ENCODE data around the gene HHATL.
"Not testable (repeated sequence)": the region's sequence is repeated elsewhere in the genome, so short reads cannot be mapped to it uniquely, and the experiment has no call there.

HHATL gene

DNA sequence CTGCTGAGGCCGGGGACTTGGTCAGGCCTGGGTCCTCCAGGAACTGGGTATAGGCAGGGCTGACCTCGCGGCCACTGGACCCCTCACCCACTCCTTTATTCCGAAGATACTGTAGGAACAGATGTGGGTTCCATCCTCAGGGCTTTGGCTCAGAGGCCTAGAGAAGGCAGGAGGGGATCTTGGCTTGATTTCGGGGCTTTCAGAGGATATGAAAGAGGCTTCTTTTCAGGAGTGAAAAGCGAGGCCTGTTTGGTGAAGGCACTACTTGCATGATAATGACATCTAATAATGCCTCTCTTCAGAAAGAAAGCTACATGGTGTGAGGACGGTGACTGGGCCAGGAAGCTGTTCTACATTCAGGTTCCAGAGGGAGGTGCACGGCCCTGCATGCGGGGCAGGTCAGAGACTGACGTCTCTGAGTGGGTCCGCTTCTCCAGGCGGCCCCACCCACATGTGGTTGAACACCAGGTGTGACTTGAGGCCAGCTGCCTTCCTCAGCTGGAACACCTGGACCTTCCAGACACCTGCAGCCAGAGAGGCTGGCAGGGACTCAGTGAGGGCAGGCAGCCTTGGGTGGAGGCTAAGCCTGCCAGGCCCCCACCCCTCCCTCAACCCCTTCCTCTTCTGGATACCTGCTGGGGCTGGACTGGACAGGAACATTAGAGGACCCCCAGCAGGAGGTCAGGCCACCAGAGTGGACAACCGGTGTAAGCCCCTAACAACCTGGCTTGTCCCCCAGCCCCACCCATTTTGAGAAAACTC, 31.1 kb upstream of the HHATL start:
- no peak for DNase-seq

DNA sequence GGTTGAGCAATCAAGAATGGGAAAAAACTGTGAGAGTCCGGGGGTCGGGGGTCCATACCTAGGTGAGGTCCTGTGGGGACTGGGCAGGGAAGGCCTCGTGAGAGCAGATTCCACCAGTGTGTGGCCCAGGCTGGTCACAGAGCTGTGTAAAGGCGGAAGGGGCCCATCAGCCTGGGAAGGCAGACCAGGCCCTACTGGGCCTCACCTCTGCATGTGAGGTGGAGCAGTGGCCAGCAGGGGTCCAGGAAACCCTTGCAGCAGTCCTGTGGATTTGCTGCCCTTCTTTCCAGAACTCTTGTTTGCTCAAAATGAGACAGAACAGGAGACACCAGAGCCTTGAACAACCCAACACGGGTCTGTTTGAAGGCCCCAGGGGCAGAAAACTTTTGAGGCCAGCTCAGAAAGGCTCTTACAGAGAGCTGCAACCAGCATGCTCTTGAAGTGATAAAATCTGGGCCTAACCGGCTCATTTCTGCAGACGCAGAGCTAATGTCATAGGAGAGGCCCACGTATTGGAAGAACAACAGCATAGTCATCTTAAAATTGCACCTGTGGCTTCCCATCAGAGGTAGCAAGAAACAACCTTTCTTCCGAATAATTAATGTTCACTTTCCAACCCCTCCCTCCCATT, 30.3 kb upstream of the HHATL start:
- no peak for DNase-seq

DNA sequence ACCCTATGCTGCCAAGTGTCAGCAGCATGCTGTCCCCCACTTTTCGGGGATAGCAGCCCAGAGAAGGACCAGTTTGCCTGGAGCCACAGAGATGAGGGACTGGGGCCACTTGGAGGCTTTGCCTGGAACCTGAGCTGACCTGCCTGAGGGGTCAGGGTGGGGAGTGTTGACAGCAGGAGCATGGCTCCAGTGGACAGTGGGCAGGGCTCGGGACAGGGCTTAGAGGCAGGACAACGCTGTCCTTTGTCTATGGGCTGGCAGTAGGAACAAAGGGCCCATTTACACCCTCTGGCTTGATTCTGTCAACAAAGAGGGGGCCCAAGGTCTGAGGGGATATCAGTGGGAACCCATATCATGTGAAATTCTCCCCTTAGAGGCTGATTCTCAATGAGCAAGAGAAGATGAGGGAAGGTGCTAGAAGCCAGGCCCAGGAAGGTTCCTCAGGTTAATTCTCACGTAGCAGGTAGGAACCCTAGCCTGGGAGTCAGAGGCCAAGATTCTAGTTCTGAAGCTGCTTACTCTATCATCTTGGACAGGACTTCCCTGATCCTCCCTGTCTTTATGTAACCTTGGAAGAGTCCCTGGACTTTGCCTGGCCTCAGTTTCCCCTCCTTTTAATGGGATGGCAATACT, 29.7 kb upstream of the HHATL start:
- no peak for DNase-seq

DNA sequence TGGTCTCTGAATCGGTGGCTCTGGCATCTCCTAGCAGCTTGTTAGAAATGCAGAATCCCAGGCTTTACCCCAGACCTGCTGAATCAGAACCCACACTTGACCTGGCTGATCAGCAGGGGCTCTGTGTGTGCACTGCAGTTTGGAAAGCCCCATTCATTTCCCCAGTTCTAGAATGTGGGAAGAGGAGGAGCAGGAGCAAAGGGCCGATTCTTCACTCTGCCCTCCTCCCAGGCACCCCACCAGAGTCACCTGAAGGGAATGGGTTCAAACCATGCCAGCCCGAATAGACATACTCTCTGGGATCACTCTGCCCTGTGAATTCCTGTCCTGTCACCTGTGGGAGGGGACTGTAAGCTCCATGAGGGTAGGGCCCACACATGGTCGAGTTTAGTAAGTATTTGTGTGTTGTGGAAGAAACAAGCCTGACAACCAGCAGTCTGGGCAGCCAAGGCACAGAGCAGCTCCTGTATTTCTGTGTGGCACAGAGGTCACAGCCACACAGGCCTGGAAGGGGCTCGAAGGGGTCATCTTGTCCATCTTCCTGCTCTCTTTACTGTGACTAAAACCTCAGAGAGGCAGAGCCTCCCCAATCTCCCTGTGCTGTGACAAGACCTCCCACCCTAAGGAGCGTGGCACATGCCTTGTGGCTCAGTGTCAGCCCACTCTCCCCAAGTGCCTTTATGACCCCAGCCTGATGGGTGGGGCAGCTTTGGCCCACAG, 29.0 kb upstream of the HHATL start:
- DNase-seq = no peak

DNA sequence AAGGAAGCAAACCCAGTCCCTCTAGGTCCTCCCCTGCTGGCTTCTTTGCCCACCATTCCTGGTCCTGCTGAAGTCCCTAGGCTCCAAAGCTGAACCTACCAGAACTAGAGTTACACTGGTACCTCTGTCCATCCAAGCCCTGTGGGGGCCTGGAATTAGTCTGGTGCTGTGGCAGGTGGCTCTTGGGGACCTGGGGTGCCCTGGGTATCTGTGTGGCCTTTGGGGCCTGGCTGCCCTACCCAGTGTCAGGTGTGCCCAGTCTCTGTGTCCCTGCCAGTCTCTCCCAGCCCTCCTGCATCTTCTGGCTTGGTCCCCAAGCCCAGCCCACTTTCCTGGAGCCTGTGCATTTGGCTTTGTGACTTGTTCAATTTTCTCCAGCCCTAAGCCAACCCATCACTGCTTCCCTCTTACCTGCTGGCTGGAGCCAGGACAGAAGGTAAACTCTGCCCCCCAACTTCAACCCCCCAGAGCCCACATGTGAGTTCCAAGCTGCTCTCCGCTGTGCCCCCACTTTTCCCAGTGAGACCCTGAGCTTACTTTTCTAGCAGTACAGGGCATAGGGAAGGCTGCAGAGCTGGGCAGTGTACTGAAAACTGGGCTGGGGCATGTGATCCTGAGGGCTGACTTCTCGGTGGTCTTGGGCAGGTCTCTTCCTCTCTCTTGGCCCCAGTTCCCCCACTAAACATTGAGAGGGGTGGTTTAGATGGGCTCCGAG, 28.3 kb upstream of the HHATL start:
- DNase-seq = no peak

DNA sequence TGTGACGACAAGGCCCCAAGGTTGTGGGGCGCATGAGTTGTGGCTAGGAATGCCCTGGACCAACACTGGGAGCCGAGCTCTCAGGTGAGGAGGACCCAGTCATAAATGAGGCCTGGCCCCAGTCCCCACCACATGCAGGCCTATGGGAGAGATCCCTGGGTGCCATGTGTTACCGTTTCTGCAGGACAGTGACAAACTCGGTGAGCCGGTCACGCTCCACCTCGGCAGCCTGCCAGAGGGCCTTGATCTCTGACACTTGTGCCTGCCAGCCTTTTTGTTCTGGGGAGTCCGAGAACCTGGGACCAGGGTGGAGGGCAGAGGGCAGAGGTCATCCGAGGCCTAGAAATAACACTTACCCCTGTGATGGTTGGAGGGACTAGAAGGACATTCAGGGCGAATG, 27.7 kb upstream of the HHATL start:
- DNase-seq = no peak

DNA sequence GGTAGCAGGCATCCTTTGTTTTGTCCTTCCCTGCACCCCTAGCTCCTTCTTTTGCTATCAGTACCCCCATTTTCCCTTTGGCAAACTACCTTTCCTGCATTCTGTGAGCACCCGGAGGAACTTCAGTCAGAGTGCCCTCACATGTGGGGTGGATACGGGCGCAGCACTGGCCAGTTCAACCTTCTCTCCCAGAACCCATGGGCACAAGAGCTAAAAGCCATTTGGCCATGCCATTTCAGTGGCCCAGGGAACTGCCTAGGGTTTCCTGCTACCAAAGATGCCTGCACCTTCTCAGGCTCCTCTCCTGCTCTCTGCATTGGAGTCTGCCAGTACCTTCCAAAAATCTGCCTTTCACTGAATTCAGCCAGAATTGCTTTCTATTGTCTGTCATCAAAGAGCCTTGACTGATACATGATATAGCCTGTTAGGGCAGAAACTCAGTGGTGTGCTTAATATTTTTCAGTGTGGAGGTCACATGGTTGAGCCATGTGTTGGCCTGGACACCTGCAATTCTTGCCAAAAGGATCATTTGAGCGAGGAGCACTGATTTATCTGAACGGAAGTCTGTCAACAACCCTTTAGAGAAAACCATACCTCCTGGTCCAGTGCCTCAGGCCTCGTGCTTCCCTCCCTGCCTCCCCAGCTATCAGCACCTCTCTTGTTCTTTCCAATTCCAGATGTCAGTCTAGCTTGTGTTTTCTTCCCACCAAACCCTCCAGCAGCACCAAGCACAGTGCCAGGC, 27.0 kb upstream of the HHATL start:
- no peak for DNase-seq

DNA sequence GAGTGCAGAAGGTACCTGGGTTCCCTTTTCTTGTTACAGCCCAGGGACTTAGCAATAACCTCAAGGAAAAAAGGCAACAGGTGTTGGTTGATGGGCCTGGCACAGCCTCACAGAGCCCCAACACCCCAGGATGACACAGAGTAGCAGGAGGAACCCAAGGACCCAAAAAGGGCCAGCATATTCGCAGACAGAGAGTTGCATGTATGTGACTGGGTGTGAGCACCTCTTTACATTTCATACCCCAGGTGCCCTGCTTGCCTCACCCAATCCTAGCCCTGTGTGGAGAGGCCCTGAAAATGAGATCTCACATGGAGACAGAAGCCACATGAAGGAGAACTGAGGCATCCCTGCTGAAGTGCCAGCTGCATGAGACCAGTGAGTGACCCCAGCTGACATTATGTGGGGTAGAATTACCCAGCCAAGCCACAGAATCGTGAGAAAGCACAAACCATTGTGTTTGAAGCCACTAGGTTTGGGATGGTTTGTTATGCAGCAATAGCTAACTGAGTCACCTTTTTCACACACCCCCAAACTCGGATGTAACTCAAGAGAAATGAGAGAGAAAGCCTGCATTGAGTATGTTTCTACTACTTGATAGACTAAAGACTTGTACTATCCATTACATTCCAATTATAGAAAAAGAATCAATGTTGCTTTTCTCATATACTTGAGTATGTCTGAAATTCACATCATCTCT, 26.2 kb upstream of the HHATL start:
- DNase-seq = no peak

DNA sequence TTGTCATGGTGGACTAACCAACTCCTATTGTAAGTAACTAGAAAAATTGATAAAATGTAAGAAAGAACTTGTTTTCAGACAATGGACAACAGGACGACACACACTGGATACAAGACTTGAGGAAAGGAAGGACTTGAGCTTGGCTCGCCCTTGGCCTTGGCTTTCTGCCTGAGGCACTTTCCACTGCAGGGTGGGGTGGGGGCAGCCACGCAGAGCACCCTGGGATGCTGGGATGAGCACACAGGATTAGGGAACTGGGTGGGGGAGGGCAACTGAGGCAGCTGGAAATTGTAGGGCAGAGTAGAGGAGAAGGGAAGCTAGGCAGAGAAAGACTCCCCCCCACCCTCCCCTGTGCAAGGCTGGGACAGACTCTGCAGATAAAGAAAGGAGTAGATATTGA, 25.5 kb upstream of the HHATL start:
- DNase-seq = no peak

DNA sequence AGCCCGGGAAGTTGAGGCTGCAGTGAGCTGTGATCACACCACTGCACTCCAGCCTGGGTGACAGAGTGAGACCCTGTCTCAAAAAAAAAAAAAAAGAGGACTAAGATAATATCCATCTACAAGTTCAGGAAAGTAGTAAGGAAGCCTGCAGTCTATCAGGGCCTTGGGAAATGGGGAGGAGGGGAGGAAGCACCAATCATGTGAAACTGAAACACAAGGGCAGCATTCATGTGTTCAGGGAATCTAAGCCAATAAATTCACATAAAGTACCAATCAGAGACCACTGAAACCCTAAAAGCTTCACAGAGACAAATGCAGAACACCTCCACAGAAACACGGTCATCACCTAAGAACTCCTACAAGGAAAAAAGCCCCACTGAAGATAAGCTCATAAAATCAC, 22.9 kb upstream of the HHATL start:
- no peak for DNase-seq

DNA sequence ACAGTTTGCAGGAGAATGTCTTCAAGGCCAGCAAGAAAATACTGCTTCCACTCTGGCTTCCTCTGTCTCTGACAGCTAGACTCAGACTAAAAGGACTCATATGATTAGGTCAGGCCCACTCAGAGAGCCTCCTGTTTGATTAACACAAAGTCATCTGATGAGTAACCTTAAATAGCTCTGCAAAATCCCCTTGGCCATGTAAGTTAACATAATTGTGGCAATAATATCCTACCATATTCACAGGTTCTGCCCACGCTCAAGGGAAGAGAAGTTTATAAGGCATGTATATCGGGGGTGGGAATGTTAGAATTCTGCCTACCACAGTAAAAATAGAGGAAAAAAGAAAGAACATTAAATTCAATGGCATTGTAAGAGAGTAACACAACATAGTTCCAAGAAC, 20.6 kb upstream of the HHATL start:
- DNase-seq = no peak

DNA sequence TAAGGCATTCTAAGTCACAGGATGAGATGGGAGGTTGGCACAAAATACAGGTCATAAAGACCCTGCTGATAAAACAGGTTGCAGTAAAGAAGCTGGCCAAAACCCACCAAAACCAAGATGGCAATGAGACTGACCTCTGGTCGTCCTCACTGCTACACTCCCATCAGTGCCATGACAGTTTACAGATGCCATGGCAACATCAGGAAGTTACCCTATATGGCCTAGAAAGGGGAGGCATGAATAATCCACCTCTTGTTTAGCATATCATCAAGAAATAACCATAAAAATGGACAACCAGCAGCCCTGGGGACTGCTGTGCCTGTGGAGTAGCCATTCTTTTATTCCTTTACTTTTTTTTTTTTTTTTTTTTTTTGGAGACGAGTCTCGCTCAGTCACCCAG, 19.8 kb upstream of the HHATL start:
- not testable (repeated sequence) for DNase-seq

DNA sequence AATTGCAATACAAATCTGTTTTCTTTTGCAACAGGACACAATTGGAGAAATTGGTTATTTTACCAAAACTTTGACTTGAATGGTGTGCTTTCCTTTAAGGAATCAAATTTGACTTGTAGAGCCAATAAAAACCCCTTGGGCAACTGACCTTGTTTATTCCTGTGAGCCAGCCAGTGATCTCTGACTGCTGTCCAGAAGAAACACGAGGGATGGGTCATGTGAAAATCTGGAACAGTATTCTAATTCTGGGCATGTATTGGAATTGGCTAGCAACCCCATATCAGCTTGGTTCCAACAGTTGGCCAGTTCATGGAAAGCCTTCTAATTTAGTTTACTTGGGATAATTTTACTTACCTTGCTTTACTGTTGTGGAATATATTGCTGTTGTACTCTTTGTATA, 19.1 kb upstream of the HHATL start:
- DNase-seq = no peak

DNA sequence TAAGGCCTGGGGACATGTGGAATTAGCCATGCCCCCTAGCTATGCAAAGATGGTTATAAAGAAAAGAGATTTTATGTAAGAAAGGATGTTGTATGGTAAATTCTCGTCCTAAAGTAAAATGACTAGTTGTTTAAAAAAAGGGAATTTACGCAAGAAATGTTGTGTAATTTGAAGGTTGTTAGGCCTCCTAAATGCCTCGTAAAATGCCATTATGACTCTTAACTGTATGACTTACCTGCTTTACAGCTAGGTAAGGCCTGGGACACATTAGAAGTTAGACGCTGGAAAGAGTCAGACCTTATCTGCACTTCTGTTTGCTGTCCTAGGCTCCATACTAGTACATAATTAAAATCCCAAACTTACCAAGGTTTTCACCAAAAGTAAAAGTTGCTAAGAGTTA, 17.5 kb upstream of the HHATL start:
- no peak for DNase-seq

DNA sequence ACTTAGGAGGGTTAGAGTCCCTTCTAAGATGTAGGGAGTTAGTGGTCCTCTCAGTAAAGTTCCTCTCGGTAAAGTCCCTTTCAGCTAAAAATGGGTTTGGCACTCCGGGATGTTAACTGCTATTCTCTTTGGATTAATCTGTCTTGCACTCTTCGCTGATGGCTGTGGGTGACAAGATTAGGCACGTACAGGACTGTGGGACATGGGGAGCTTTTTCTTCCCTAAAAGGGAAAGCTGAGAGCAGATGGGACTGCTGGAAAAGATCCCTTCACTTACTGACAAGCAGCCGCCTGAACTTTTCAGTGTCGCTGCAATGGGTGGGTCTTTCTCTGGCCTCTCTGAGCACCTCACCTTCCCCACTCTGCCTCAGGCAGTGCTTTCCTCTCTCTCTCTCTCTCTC, 16.4 kb upstream of the HHATL start:
- DNase-seq = no peak

DNA sequence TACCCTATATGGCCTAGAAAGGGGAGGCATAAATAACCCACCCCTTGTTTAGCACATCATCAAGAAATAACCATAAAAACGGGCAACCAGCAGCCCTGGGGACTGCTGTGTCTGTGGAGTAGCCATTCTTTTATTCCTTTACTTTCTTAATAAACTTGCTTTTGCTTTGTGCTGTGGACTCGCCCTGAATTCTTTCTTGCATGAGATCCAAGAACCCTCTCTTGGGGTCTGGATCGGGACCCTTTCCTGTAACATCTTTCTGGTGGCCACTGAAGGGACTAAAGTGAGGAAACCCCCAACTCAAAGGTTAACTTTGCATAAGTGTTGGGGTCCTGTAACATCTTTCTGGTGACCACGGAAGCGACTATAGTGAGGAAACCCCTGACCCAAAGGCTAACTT, 15.7 kb upstream of the HHATL start:
- DNase-seq = no peak

DNA sequence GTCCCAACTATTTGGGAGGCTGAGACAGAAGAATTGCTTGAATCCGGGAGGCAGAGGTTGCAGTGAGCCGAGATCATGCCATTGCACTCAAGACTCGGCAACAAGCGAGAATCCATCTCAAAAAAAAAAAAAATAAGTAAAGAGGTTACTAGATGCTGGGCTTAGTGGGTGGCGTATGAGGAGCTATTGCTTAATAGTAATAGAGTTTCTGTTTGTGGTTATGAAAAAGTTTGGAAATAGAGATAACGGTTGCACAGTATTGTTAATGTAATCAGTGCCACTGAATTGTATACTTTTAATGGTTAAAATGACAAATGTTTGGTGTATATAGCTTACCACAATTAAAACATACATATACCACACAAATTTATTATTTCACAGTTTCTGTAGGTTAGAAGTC, 14.7 kb upstream of the HHATL start:
- DNase-seq = no peak

DNA sequence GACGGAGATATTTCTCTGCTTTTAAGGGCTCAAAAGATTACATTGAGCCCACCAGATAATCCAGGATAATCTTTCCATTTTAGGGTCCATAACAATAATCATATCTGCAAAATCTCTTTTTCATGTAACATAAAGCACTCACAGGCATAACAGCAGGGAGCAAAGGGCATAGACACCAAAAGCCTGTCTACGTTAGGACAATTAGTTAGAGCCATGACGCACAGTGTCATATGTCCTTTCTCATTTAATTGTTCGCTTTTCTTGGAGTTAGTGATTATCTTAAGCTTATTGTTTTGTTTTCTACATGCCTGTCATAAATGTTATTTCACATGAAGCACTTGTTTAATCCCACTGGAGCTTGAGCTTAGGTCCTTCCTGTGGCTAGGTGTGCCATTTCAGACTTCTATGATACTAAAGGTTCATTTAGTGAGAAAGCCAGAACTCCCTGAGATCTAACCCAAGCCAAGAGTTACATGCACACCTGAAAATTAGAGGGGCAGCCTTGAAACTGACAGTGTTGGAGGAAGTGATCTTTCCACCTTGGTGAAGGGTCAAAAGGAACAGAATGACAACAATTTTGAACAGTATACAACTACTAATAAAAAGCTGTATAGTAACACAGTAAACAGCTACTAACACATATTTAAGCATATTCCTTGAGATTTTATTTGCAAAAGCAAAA, 11.7 kb upstream of the HHATL start:
- no peak for DNase-seq

DNA sequence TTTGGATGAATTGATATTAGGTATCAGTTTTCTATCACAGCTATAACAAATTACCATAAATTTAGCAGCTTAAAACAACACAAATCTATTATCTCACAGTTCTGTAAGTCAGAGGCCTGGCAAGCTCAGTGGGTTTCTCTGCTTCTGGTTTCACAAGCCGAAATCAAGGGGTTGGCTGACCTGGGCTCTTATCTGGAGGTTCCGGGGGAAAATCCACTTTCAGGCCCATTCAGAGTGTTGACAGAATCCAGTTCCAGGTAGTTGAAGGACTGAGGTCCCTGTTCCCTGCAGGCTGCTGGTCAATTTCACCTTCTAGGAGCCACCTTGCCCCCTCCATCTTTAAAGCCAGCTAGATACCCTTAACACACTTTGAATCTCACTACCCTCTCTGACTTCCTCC, 11.1 kb upstream of the HHATL start:
- DNase-seq = no peak

DNA sequence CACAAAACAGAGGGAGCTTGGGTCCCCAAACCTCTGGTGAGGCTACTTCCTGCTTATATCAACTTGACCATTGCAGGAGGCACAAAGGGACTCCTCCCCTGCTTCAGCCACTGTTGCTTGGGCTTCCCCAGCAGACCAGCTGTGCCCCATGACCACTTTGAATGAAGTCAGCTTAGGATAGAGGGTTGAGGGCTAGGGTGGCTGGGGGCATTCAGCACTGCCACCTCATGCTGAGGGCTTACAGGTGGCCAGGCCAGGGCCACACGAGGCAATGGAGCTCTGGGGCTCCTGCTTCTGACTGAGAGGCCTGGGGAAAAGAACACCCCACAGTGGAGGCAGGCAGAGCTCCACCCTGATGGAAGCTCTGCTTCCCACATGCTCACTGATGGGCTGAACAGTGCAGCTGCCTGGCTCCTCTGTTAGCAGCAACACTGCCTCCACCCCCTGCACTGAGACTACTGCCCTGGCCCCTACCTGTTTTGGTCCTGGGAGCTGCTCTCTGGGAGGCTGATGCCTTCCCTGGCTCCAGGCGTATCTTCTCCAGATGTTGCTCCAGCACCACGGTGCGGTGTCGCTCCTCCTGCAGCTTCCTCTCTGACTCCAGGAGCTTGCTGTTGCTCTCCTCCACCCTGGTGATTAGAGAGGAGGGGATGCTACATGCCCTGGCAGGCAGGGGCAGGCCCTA, 10.2 kb upstream of the HHATL start:
- DNase-seq = no peak

DNA sequence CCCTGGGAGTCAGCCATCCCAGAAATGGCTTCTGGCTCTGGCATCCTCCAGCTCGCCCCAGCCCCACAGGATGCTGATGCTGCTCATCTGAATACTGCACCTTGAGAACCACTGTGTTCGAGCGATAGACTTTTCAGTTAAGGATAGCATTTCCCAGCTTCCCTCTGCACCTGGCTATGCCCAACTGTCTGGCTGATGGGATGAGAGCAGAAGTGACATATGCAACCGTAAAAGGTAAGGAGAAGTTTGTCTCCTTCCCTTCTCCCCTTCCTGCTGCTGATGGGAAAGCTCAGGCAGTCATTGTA, 9.7 kb upstream of the HHATL start:
- DNase-seq = no peak

All from HCEC 1CT (cell line).